Measurements from ENCODE around the gene ARSB. TPM values are rescaled to one million over a fixed set of nuclear protein-coding genes. Genes with fewer than 3 reads are reported as not detected.

Gene ARSB
- total RNA-seq, 1 experiment from 2014 or later: 11.9 TPM

GRCh38 chr5:78801413-78801812 lies 183.7 kb downstream of the ARSB start:
- in situ Hi-C loops (cut with HindIII; ENCODE audit: low pct_unique_long_range_greater_than_20kb, low sequenced_read_pairs): no loop called here
- no peak for DNase-seq (ENCODE audit: low read depth)

GRCh38 chr5:78799266-78800017 lies 185.7 kb downstream of the ARSB start:
- in situ Hi-C loops (cut with HindIII; ENCODE audit: low pct_unique_long_range_greater_than_20kb, low sequenced_read_pairs): no loop called here
- DNase-seq (ENCODE audit: low read depth): peak; percentile 22

DNA sequence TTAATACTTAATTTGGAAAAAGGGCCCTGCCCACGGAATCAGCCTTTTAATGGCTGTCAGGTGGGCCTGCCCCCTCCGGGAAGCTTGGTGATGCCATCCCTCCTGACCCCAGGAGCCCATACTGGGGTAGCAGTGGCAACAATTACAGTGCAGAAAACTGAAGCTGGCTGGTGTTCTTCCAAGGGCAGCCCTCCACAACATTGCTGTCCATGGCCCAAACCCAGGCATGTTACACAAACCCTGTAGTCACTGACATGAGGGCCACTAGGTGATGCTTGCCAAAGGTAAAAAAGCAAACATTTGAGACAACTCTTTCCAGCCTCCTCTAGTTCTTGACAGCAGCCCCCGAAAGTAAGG lies 186.5 kb downstream of the ARSB start:
- no peak for DNase-seq (ENCODE audit: low read depth)
- in situ Hi-C loops (cut with HindIII; ENCODE audit: low pct_unique_long_range_greater_than_20kb, low sequenced_read_pairs): no loop called here

DNA sequence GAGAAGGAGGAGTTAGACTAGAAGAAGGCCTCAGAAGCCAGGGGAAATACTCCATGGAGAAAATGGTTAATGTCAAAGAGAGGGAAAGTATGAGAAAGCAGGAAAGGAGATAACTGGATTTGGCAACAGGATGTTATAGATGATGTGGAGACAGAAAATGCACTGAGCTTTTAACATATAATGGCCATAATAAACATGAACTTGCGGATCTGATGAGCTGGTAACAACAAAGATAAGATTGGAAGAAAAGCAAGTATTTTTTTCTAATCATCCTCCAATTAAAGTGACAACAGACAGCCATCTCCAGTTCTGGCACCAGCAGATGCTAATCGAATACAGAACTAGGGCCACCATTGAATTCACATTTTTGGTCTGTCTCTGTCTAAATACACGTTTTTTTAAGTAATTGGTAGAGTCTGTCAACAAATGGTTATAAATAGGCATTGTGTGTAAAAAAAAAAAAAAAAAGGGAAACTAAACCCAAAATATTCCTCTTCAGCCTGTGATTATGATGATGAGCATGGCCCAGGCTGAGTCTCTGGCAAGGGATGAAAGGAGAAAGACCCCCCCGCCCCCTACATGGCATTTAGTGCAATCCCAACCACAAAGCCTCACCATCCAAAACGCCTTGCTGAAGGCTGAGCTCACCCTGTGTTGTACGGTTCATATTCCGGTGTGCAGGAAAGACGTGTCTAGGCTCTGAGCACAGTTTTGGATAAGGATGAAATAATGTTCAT lies 187.0 kb downstream of the ARSB start:
- in situ Hi-C loops (cut with HindIII; ENCODE audit: low pct_unique_long_range_greater_than_20kb, low sequenced_read_pairs): no loop called here
- no peak for DNase-seq (ENCODE audit: low read depth)

DNA sequence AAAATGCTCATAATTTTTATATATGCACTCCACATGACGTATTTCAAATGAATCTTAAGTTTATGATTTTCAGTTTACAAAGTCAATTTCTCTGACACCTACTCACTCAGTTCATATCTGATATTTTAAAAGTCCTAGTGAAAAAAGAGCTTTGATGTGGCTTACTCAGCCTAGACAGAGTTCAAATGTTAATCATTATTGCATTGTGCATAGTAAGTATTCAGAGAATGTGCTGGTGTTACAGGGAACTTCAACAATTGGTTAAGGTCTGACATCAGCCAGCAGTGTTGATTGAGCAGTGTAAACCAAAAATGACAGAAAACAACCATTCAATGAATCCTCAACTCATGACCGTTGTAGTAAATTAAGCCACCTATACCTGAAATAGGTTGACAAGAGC lies 189.4 kb downstream of the ARSB start:
- in situ Hi-C loops (cut with HindIII; ENCODE audit: low pct_unique_long_range_greater_than_20kb, low sequenced_read_pairs): no loop called here
- DNase-seq (ENCODE audit: low read depth): peak; percentile 56

DNA sequence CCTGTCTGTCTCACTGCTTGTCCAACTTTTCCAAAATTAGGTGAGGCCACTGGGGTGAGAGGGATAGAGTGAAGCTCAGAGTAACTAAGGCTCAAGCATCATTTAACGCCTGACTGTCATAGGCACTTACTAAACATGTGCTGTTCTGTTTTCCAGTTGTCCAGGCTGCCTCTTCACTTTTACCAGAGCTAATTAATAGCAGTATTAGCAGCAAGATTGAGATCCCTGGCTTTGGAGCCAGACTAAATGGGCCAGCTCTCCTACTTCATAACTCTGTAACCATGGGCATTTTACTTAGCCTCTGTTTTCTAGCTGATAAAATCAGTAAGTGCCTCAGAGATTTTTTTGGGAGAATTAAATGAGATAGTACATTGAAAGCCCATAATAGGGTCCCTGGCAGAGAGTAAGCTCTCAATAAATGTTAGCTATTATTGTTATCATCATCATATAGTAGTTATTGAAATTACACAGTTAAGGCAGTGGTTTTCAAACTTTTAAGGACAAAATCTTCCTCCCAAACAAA lies 190.4 kb downstream of the ARSB start:
- no peak for DNase-seq (ENCODE audit: low read depth)
- in situ Hi-C loops (cut with HindIII; ENCODE audit: low pct_unique_long_range_greater_than_20kb, low sequenced_read_pairs): no loop called here

DNA sequence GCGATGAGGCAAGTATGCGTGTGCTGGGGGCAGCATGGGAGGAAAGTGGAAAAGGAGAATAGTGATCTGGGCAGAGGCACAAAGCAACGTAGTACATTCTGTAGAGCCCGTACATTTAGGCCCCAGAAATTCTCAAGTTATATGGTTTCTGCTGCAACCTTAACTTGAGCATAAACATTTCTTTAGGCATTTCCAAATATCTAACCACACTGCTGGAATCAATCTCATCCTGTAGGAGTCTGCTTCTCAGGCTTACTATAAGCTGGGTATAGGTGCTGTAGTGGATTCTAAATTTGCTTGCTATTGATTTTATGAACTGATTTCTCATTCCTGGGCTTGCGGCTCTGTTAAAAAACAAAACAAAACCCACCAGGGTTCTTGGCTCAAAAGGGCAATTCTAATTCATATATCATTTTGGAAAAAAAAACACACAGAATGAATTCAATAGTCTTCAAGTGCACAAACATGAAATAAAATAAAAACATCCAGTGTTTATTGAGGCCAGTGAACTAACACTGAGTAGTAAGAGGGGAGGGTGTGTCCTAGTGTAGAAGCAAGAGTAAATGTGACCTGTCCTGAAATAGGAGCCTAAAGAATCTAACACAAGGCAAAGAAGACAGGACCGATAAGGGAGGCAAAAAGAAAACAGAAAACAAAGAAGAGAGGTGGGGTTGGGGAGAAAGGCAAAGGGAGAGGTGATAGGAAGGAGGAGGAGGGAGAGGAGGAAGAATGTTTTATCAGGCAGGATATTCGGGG lies 191.0 kb downstream of the ARSB start:
- DNase-seq (ENCODE audit: low read depth): no peak
- in situ Hi-C loops (cut with HindIII; ENCODE audit: low pct_unique_long_range_greater_than_20kb, low sequenced_read_pairs): no loop called here

DNA sequence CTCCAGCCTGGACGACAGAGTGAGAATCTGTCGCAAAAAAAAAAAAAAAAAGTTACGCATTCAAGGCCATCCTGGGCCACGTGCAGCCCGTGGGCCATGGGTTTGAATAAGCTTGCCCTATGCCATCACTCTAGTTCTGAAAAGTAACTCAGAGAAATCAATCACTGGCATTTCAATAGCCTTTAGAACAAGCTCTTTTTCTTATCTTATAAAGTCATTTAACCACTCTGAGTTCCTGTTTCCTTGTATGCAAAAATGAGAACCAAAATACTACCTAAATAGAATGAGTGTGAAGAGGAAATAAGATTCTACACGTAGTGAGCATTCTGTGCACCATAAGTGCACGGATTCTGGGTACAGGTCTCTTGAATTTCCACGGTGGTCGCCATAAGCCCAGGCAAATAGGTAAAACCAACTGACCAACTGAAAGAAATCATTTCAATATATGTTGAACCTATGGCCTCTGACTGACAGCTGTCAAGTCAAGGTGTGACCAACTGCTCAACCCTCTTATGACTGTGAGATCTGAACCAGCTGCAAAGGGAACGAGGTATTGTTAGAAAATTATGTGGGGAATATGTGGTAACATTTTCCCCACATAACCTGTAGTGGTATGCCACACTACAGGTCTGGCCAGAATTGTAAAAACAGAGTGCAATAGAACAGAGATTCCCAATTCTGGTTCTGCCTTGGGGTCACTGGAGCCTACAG lies 192.6 kb downstream of the ARSB start:
- in situ Hi-C loops (cut with HindIII; ENCODE audit: low pct_unique_long_range_greater_than_20kb, low sequenced_read_pairs): no loop called here
- DNase-seq (ENCODE audit: low read depth): no peak

- in situ Hi-C loops (cut with HindIII; ENCODE audit: low pct_unique_long_range_greater_than_20kb, low sequenced_read_pairs): no loop called here
- no peak for DNase-seq (ENCODE audit: low read depth)
Measured at GRCh38 chr5:78791501-78792100, 193.5 kb downstream of the ARSB start.

GRCh38 chr5:78787783-78788182 lies 197.3 kb downstream of the ARSB start:
- DNase-seq (ENCODE audit: low read depth): no peak
- in situ Hi-C loops (cut with HindIII; ENCODE audit: low pct_unique_long_range_greater_than_20kb, low sequenced_read_pairs): no loop called here

DNA sequence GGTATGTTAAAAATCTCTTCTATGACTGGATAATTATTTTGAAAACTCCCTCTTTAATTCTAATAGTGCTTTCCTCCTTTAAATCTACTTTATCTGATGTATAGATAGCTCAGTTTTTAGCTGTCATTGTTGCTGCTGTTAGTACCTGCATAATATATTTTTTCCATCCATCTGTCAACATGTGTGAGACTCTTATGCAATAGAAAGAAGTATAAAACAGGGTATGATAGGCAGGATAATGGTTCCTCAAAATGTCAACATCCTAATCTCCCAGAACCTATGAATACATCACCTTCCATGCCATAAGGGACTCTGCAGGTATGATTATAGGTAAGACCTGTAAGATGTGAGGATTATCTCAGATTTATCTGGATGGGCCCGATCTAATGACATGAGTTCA lies 199.7 kb downstream of the ARSB start:
- no peak for DNase-seq (ENCODE audit: low read depth)
- in situ Hi-C loops (cut with HindIII; ENCODE audit: low pct_unique_long_range_greater_than_20kb, low sequenced_read_pairs): no loop called here

DNA sequence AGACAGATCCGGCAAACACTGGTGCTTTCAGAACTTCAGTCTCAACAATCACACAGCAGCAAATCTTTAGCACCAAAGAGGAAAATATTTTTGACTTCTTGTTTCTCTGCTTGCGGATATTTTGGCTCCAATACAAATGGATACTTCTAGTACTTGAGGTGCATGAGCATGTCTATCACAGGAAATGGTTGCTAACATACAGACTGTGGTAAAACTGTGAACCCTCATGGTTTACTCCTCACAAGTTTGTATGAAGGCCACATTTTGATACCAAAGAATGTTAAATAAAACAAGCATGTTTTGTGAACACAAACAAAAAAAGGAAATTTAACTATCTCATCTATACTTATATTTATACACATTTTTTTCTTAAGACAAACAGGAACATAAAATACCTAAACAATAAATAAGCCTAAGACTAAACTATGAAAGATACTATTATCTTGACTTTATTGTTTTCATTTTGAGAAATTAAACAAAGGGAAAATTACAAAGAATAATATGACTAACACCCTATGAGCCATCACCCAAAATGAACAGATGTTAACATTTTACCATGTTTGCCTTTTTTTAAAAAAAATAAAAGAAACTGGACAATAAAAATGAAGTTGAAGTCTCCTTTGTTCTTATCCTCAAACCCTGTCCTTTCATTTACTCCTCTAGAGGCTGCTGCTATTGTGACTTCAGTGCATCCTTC lies 201.5 kb downstream of the ARSB start:
- in situ Hi-C loops (cut with HindIII; ENCODE audit: low pct_unique_long_range_greater_than_20kb, low sequenced_read_pairs): no loop called here
- DNase-seq (ENCODE audit: low read depth): no peak

- DNase-seq (ENCODE audit: low read depth): no peak
- in situ Hi-C loops (cut with HindIII; ENCODE audit: low pct_unique_long_range_greater_than_20kb, low sequenced_read_pairs): no loop called here
Measured at GRCh38 chr5:78782728-78783127, 202.4 kb downstream of the ARSB start.

GRCh38 chr5:78781611-78782286 lies 203.4 kb downstream of the ARSB start:
- no peak for DNase-seq (ENCODE audit: low read depth)
- in situ Hi-C loops (cut with HindIII; ENCODE audit: low pct_unique_long_range_greater_than_20kb, low sequenced_read_pairs): no loop called here

- peak; percentile 6 for DNase-seq (ENCODE audit: low read depth)
- in situ Hi-C loops (cut with HindIII; ENCODE audit: low pct_unique_long_range_greater_than_20kb, low sequenced_read_pairs): no loop called here
Measured at GRCh38 chr5:78779771-78780616, 205.1 kb downstream of the ARSB start.

GRCh38 chr5:78779262-78779661 lies 205.8 kb downstream of the ARSB start:
- no peak for DNase-seq (ENCODE audit: low read depth)
- in situ Hi-C loops (cut with HindIII; ENCODE audit: low pct_unique_long_range_greater_than_20kb, low sequenced_read_pairs): no loop called here
